SKM-1 (cell line): Measurements from ENCODE around the gene FSTL3.
"Not testable (repeated sequence)": the region's sequence is repeated elsewhere in the genome, so short reads cannot be mapped to it uniquely, and the experiment has no call there.

ENCODE experiments used
- DNase-seq: peaks from one replicate; lab custom pipeline; 2025; ENCODE audit not compliant: unreplicated experiment; lab: John Stamatoyannopoulos, UW

The FSTL3 gene

DNA sequence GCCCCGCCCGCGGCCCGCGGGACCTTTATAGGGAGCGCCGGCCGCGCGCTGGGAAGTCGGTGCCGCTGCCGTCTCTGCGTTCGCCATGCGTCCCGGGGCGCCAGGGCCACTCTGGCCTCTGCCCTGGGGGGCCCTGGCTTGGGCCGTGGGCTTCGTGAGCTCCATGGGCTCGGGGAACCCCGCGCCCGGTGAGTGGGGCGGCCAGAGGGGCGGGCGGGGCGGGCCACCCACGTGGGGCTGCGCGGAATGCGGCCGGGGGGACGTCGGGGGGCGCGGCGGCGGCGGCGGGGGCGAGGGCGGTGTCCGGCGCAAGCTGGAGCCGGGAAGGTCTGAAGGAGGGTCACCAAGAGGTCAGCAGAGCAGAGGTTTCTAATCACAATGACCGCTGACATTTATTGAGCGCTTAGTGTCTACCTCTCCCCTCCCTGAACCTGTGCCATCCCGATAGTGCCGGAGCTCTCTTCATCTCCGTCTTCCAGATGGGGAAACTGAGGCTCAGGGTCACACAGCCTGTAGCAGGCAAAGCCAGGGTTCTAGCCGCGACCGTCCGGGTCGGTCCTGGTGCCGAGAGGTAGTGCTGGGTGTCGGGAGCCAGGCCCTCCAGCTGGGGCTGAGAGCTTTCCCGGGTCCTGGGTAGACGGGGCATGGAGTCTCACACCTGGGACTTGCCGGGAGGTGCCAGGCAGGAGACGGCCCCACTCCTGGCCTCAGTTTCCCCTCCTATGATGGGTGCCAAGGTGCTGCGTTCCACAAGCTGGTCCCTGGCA is at the start of gene FSTL3:
Gene FSTL3, plus strand, starts transcription at position 54 of the 767 bp plus-strand sequence. Its CDS starts 32 bp downstream, at position 86.
- DNase-seq = no peak

- DNase-seq = not testable (repeated sequence)
Observed at GRCh38 chr19:626566-626965, 49.6 kb upstream of the FSTL3 start.

DNA sequence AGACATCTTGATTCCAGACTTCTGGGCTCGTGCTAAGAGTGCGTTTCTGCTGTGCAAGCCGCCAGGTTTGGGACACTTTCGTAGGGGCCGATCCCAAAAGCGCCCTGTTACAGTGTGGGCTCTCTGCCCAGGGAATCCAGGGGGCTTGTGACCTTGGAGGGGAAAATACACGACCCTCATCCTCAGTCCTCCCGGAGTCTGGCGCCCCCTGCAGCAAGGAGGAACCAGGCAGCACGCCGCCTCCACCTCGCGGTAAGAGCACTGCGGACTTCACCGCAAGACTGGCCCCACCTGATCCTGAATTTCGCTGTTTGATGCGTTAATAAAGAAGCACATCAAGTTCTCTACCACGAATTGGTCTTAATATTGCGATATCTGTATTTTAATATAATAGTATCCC is 48.0 kb upstream of the FSTL3 start:
- no peak for DNase-seq

DNA sequence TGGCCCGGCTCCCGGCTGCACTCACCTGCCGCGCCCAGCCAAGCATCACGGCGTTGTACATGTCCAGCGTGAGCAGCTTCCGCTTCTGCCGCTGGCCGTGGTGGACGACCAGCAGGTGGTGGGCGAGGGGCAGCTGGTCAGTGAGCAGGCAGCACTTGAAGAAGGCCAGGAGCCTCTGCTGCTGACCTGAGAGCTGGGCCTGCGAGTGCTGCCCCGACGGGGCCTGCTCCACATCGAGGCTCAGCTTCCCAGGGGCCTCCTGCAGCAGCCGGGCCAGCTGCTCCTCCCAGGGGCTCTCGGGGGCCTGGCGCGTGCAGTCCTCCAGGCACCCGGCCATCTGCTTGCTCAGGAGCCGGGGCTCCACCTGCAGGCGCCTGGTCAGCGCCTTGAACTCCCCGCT is 46.7 kb upstream of the FSTL3 start:
- not testable (repeated sequence) for DNase-seq

- no peak for DNase-seq
Observed at GRCh38 chr19:629961-630714, 46.1 kb upstream of the FSTL3 start.

DNA sequence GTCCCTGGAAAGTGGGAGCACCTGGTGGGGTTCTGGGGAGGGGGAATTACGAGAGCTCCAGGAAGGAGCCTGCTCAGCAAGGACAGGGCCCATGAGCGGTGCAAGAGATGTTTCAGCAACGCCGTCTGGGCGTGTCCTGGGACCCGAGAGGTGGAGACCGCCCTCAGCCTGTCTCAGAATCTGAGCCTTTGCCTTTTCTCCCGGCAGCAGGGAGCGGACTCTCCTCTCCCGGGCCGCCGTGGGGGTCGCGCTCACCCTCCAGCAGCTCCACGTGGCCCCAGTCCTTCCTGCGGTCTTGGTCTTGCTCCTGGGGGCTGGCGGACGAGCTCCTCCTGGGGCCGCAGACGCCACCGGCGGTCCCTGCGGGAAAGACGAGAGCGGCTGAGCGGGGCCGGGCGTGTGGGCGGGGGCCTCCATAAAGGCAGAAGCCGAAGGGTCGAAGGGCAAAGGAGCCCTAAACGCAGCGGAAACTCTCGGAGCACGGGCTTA is 43.6 kb upstream of the FSTL3 start:
- DNase-seq = peak; percentile 4

- DNase-seq = peak; percentile 93
Observed at GRCh38 chr19:633068-633785, 43.0 kb upstream of the FSTL3 start, which contains the start of gene POLRMT. Gene POLRMT, minus strand, starts transcription at chr19:633537. Its CDS starts 25 bp downstream, at chr19:633512.

DNA sequence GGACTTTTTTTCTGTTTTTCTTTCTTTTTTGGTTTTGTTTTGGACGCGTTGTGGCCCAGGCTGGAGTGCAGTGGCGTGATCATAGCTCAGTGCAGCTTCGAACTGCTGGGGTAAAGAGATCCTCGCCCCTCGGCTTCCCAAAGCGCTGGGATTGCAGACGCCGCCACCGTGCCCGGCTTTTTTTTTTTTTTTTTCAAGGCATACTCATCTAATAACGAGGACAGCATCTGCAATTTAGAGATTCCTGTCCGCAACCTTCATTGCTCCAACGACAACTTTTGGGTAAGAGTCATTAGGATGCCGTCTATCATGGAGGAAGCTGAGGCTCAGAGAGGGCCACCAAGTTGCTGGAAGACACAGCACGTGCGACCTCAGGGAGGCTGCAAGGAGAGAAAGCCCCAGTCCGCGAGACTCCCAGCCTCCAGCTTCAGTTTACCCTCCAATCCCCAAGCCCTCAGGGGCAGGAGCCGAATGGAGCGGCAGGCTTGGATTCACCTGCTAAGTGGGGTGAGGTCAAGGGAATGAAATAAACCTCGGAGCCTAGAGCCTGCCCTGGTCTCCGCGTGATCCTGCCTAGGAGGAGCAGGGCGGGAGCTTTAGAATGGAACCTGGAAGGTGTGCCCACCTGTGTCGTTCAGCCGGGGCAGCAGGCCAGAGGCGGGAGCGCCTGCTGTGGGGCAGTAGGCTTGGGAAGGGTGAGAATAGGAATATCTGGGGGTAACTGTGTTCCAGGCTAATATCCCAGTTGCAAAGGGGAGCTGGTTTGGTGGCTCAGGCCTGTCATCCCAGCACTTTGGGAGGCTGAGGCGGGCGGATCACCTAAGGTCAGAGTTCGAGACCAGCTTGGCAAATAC is 42.2 kb upstream of the FSTL3 start:
- DNase-seq = no peak

DNA sequence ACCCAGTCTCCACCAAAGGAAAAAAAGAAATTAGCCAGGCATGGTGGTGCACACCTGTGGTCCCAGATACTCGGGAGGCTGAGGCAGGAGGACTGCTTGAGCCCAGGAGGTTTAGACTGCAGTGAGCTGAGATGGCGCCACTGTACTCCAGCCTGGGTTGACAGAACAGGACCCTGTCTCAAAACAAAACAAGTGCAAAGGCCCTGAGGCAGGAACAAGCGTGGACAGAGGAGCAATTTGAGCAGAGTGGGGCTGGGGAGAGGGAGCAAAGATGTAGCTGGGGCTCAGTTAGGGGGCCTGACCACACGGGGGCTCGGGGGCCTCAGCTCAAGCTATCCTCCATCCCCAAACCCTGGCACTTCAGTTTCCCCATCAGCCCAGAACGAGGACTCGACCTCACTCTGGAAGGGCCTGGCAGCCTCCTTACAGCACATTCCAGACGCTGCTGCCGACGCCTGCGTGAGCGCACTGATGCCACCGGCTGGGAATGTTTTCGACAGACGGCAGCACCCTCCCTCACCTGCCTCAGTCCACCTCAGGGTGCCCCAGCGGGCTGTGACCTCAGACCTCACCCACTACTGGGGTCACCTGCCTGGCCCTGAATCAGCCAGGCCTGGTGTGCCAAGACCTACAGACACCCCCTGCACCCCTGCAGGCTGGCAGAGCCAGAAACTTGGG is 41.1 kb upstream of the FSTL3 start:
- DNase-seq = no peak

GRCh38 chr19:638906-639252 is 37.3 kb upstream of the FSTL3 start:
- DNase-seq = no peak

GRCh38 chr19:639253-640160 is 36.7 kb upstream of the FSTL3 start, which contains the start of gene FGF22:
Gene FGF22, plus strand, starts transcription at chr19:639879. Its CDS starts 47 bp downstream, at chr19:639926.
- peak; percentile 46 for DNase-seq

DNA sequence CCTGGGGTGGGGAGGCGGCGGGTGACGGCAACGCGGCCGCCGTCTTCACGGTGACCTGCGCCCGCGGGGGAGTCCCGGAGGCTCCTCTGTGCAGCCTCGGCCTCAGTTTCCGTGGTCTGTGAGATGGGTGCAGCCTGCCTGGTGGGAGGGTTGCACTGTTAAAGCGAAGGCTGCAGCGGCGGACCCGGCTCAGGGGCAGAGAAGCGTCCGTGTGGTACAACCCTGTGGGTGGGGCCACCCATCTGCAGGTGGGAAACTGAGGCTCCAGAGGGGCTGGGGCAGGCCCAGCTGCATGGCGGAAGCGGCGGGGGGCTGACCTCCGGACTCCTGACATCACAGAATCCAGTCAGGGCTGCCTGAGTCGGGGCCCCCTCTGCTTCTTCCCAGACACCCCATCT is 36.0 kb upstream of the FSTL3 start:
- DNase-seq = no peak

- no peak for DNase-seq
Observed at GRCh38 chr19:640606-641189, 35.5 kb upstream of the FSTL3 start.

- DNase-seq = no peak
Observed at GRCh38 chr19:641702-642101, 34.5 kb upstream of the FSTL3 start.

DNA sequence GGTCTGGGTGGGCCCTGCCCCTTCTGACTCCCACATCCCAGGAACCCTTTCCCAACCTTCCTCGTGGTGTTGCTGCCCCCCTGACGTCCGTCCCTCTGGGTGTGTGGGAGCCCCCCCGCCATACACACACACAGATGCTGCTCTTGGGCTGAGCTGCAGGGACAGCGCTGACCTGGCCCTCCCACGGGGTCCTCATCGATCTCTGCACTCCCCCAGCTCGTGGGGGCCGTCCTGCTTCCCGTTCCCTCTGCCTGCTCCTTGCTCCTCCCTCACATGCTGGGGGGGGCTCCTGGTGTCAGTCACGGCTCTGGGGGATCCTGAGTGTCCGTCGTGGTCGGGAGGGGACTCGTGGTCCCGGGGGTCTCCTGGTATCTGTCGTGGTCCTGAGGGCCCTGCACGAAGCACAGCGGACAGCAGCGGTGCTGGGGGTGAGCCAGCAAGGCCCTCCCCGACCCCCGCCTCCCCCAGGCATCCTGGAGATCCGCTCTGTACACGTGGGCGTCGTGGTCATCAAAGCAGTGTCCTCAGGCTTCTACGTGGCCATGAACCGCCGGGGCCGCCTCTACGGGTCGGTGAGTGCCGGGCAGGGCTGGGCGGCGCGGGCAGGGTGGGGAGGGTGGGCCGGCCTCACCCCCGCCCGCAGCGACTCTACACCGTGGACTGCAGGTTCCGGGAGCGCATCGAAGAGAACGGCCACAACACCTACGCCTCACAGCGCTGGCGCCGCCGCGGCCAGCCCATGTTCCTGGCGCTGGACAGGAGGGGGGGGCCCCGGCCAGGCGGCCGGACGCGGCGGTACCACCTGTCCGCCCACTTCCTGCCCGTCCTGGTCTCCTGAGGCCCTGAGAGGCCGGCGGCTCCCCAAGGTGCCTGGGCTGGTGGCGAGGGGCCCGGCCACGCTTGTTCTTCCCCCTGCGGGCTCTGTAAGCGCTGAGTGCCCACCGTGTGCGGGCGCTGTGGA is 33.1 kb upstream of the FSTL3 start:
- no peak for DNase-seq

DNA sequence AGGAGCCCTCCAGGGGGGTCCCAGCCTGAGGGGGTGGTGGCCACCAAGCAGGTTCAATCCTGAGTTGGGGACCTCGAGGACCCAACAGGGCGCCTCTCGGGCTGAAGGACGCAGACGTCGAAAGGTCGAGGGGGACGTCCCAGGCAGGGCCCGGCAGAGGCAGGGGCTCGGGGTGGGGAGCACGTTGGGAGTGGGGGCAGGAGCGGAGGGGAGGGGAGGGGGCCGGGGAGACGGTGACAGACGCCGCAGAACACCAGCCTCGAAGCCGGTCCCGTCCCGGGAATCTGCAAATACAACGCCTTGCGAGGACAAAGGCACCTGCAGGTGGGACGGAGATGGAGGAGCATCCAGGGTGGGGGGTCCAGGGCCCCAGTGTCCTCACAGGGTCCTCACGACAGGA is 32.5 kb upstream of the FSTL3 start:
- DNase-seq = no peak

- no peak for DNase-seq
Observed at GRCh38 chr19:644363-644762, 31.8 kb upstream of the FSTL3 start.
